RPMI8226 (cell line): ENCODE measurements around the gene MUSK.
"Not testable (repeated sequence)": the region's sequence is repeated elsewhere in the genome, so short reads cannot be mapped to it uniquely, and the experiment has no call there.

Source experiments
- DNase-seq: peaks from one replicate; pipeline ENCODE4 v3.0.0-alpha.2; 2015

Gene MUSK

GRCh38 chr9:110668570-110669167 is at the start of gene MUSK:
Gene MUSK (plus strand): TSS chr9:110668791. CDS start chr9:110668905, 114 bp downstream.
- DNase-seq = no peak

GRCh38 chr9:110619831-110620230 is 48.8 kb upstream of the MUSK start:
- no peak for DNase-seq

GRCh38 chr9:110620726-110621125 is 47.9 kb upstream of the MUSK start:
- no peak for DNase-seq

DNA sequence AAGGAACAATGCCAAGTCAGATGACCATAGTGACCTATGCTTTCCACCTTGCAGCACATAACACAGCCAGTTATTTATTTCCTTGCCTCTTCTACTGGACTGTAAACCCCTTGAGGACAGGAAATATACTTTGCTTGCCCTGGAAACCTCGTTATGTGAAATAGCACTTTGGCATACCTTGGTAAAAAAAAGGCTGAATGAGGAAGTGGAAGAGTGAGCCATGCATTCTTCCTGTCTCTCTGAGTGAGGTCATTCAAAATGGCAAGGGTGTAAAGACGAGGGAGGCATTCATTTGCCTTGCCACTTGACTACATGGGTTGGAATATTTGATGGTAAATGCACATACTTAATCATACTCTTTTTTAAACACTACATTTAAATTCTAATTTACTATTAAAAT is 46.2 kb upstream of the MUSK start:
- no peak for DNase-seq

DNA sequence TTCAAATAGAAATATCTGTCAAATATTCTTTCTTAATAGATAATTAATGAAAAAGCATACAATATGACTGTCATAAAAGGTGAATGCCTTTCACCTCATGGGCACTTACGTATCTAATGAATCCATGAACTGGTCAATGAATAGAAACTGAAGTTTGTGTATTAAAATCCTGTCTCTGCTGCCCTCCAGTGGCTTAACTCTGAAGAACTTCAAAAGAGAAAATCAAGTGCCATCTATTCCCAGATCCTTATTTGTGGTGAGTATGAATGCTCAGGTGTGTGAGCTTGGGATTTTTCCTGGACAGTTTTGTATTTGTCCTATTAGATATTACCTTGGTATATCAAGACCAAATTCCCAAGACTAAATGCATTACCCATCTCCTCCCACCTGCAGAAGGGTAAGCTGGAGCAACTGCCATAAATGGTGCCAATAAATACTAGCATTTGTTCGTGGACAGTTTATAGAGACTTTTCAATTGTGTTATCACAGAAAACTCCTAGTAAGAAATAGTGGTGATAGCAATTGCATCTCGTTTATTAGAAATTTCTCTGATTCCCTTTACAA is 45.0 kb upstream of the MUSK start:
- peak; percentile 31 for DNase-seq

- no peak for DNase-seq
Measured at GRCh38 chr9:110626101-110626829, 42.3 kb upstream of the MUSK start.

DNA sequence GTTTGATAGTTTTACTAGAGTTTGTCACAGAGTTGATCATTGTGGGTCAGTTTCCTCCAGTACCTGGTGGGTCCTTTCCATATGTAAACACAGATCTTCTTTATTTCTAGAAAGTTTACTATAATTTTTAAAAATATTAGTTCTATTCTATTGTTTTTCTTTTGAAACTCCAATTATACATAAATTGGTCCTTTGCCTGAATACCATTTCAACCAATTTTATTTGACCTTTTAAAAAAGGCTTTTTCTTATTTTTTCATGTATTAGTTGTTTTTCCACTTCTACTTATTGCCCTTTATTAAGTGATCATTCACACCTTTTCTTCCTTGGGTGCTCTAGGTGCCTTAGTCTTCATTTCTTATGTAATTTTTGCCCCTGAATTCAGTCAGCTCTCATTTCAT is 33.0 kb upstream of the MUSK start:
- no peak for DNase-seq

DNA sequence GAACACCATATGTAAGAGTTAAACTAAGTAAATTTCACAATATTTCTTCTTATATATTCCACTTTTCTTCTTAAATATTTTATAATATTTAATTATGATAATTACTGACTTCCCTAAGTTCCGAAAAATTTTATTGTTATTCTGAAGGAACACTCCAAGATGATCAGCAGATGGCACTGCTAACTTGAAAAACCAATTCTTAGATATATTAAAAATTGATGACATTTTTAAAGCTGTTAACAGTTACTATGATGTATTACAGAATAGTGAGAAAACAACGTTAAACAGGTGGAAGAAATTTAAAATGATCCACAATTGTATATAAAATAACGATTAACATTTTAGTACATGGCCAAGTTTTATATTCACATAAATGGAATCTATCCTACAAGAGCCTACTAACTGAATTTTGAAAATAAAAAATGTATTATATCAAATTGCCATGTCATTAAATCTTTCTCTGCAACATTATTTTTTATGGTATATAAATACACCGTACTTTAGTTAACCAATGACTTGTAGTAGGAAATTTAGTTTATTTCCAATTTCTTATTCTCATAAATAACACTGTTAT is 30.1 kb upstream of the MUSK start:
- no peak for DNase-seq

DNA sequence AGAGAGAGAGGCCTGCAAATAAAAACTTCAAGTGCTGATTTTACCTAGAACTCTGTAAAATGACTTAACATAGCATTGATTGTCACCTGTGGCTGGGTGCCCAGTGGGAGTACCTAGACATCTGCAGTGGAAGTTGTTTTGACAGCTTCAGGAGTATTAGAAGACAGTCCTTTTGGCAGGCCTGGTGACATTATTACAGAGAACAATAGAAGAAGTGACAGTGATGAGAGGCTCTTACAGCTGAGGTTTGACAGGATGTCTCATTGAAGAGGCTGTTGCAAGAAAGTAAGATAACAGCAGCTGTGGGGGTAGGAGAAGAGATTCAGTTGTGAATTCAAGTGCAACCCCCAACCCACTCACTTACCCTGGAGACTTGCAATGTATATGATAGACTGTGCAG is 27.9 kb upstream of the MUSK start:
- no peak for DNase-seq

DNA sequence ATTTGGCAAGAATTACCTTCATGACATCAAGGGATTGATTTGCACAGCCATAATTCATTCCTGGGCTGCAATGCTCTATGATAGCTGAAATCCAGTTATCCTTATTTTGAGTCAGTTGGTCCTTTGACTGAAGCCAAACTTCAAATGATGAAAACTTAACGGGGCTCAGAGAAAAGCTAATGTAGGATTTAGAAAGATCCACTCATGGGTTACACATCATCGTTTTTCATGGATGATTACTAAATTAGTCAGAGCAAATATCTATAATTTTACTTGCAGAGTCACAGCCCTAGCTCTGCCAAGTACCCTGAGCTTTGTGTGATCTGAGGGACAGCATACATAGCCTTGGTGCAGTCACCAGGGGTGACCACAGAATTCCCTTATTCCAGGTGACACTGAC is 27.3 kb upstream of the MUSK start:
- no peak for DNase-seq

DNA sequence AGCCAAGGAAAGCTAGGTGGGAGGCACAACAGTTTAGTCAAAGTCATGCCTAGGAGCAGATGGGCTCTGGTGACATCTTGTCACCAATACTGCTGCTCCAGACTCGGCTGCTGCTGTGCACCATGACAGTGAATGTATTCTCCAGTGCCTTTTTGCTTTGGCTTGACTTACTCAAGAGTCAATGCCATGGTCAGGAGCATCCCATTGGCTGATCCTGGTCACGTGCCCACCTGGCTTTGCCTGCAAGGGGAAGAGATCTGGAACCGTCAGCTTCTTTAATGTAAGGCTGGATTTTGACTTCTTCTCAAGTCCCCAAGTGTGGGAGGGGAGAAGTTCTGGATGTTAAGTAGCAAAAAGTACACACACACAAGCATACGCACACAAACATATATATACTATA is 19.9 kb upstream of the MUSK start:
- DNase-seq = no peak

DNA sequence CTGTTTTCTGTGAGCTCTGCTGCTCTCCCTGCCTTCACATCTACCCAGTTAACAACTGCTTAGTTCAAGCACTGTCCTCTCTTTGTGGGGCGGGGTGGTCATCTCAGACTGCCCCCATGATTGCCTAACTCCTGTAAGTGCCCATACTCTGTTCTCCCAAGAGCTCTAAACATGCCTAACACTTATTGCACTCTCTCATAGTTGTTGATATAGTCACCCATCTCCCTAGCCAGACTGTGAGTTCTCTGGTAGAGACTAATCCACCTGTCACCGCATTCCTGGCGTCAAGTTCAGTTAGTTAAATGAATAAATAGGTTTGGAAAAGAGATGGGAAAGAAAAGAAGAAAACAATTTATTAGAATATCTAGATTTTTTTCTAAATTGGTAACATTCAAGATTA is 18.3 kb upstream of the MUSK start:
- DNase-seq = no peak

- DNase-seq = no peak
Measured at GRCh38 chr9:110650991-110651411, 17.6 kb upstream of the MUSK start.

DNA sequence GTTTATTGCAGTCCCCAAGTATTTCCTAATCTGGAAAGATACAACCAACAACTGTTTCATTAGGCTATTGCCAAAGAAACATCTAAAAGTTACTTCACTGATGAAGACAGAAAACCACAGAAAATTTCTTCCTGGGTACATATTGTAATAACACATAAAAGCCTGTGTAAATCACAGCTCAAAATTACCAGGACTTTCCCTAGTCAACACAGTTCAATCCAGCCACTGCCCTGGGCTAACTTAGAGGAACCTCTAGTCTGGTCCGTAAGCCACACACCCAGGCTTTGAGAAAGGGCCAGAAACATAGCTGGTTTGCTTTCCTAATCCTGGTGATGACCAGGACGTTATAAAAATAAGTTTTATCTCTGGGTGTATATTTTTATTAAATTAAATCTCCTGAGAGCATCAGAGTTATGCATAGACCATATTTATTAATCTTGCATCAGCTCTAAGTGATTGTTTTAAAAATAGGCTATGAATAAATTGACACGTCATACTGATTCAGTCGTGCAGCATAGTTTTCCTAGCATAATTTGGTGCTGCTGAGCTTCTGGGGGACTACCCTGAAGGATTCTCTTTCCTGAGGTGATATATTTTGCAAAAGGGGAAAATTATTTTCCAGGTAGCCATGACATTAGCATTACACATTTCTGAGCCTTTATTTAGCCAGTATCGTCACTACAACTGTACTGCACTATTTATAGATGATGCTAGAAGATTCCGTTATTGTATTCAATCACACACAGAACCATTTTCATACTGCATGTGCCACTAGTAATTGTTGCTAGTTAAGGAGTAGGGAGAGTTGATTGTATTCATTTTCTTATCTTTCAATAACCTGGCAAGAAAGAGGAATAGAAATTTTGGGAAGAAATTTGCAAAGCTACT is 12.6 kb upstream of the MUSK start:
- DNase-seq = no peak

- DNase-seq = no peak
Measured at GRCh38 chr9:110659891-110660541, 8.6 kb upstream of the MUSK start.

DNA sequence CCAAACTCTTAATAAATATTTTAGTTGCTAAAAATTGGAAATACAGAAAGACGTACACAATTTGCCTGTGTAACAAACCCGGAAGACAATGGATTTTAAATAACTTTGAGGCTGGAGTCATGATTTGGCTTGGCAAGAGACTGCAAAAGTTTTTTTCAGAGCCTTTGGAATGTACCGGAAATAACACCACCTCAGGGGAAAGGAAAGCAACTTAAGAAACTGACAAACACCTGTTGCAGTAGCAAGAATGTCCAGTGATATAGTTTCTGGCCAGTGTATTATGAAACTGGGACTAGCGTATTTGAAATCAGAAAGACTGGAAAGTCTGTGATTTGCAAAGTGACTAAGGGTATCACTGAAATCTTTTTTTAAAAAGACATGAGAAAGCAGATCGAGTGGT is 842 bp downstream of the MUSK start:
- DNase-seq = peak; percentile 14

- DNase-seq = no peak
Measured at GRCh38 chr9:110671849-110672248, 3.3 kb downstream of the MUSK start.

GRCh38 chr9:110672873-110673510 is 4.4 kb downstream of the MUSK start:
- no peak for DNase-seq

GRCh38 chr9:110687497-110687896 is 18.9 kb downstream of the MUSK start:
- no peak for DNase-seq

DNA sequence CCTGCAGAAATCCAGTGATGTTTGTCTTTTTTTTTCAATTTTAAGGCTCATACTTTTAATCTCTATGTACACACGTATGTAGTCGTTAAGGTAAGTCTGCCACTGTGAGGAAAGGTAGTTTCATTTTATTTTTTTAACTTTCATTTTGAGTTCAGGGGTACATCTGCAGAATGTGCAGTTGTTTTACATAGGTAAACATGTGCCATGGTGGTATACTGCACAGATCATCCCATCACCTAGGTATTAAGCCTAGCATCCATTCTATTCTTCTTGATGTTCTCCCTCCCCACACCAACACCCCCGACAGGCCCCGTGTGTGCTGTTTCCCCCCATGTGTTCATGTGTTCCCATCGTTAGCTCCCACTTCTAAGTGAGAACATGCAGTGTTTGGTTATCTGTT is 19.7 kb downstream of the MUSK start:
- DNase-seq = no peak

GRCh38 chr9:110691002-110691549 is 22.5 kb downstream of the MUSK start:
- no peak for DNase-seq

DNA sequence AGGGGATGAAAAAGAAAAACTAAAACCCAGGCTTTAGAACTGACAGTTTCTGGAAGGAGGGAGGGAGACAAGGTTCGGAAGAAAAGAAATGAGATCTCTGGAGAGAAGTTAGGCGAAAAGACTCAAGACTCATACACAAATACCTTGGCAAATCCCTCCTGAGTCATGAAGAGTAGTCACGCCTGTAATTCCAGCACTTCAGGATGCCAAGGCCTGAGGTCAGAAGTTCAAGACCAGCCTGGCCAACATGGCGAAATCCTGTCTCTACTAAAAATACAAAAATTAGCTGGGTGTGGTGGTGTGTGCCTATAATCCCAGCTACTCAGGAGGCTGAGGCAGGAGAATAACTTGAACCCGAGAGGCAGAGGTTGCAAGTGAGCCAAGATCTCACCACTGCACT is 27.3 kb downstream of the MUSK start:
- DNase-seq = not testable (repeated sequence)
